HepG2 (cell line): Measurements from ENCODE around the gene ATN1. TPM values are rescaled to one million over a fixed set of nuclear protein-coding genes. Genes with fewer than 3 reads are reported as not detected.
A peak's percentile ranks its signal among the peaks of the same experiment; 100 is the strongest.

Experiments used
- AGO2 ChIP-seq: fragments of 200-400 bp; formaldehyde crosslinking; optimal IDR thresholded peaks from 2 replicates; pipeline ENCODE3; 2017; ENCODE audit warnings: mild to moderate bottlenecking, low read depth, low read length, moderate library complexity
- ATAD3A ChIP-seq: sonication (generic); formaldehyde crosslinking; IDR thresholded peaks from 2 replicates; pipeline ENCODE4 v1.4.0; 2020; ENCODE audit warnings: missing genetic modification reagents
- CBX2 ChIP-seq, 2 experiments: fragments of 200-600 bp in 1 of 2; sonication (generic); formaldehyde crosslinking in 1 of 2; IDR thresholded peaks; 2 replicates each; pipeline versions ENCODE4 v1.7.0 to v1.8.1; 2018 to 2022; ENCODE audit warnings: low read depth in 2 of 2, low read length in 1 of 2, mild to moderate bottlenecking in 1 of 2, missing genetic modification reagents in 1 of 2
- FOXK2 ChIP-seq: fragments of 450-650 bp; IDR thresholded peaks from 2 replicates; pipeline ENCODE4 v1.6.1; 2016
- HDAC2 ChIP-seq: sonication (generic); formaldehyde crosslinking; IDR thresholded peaks from 2 replicates; pipeline ENCODE4 v1.4.0; 2020; ENCODE audit warnings: missing genetic modification reagents
- HIVEP1 ChIP-seq: sonication (generic); formaldehyde crosslinking; IDR thresholded peaks from 2 replicates; pipeline ENCODE4 v1.4.0; 2020; ENCODE audit warnings: mild to moderate bottlenecking, missing genetic modification reagents
- HNF1A ChIP-seq, 2 experiments: sonication (generic) in 1 of 2; formaldehyde crosslinking in 1 of 2; IDR thresholded peaks; 2 replicates each; pipeline versions ENCODE4 v1.4.0 to v1.6.1; 2016 to 2020; ENCODE audit warnings: borderline replicate concordance in 1 of 2, low read depth in 1 of 2, mild to moderate bottlenecking in 1 of 2, missing genetic modification reagents in 1 of 2
- KAT8 ChIP-seq: IDR thresholded peaks from 2 replicates; pipeline ENCODE4 v1.6.1; 2016; ENCODE audit warnings: missing genetic modification reagents, missing compliant biosample characterization
- KLF16 ChIP-seq, 2 experiments: sonication (generic) in 1 of 2; formaldehyde crosslinking in 1 of 2; IDR thresholded peaks; 2 replicates each; pipeline versions ENCODE4 v1.6.1 to v1.8.0; 2016 to 2023; ENCODE audit warnings: missing genetic modification reagents in 2 of 2, missing compliant biosample characterization in 1 of 2
- MAFK ChIP-seq, 2 experiments: IDR thresholded peaks in 1 of 2; conservative IDR thresholded peaks in 1 of 2; 2 replicates each; pipeline ENCODE4 v1.6.1; 2011; ENCODE audit warnings: improper control_type of control experiment in 2 of 2, low read length in 2 of 2
- MYC ChIP-seq: sonication (generic); formaldehyde crosslinking; IDR thresholded peaks from 2 replicates; pipeline ENCODE4 v1.9.0; 2021; ENCODE audit warnings: missing genetic modification reagents, borderline replicate concordance
- NONO ChIP-seq, 2 experiments: fragments of 450-650 bp in 1 of 2; sonication (generic) in 1 of 2; formaldehyde crosslinking in 1 of 2; IDR thresholded peaks in 1 of 2; conservative IDR thresholded peaks in 1 of 2; 2 replicates each; pipeline versions ENCODE4 v1.6.1 to v1.8.0; 2017 to 2022; ENCODE audit warnings: mild to moderate bottlenecking in 1 of 2, missing genetic modification reagents in 1 of 2, moderate library complexity in 1 of 2
- NR2F1 ChIP-seq, 2 experiments: fragments of 450-650 bp in 1 of 2; formaldehyde crosslinking in 1 of 2; IDR thresholded peaks; 2 replicates each; pipeline versions ENCODE4 v1.5.0 to v1.6.1; 2016 to 2020; ENCODE audit warnings: mild to moderate bottlenecking in 1 of 2, missing compliant biosample characterization in 1 of 2, missing genetic modification reagents in 1 of 2, moderate library complexity in 1 of 2
- PHF5A ChIP-seq: IDR thresholded peaks from one replicate; pipeline ENCODE4 v1.6.1; 2018; ENCODE audit warnings: low read depth, missing genetic modification reagents; ENCODE audit not compliant: unreplicated experiment
- RELA ChIP-seq: sonication (generic); formaldehyde crosslinking; IDR thresholded peaks from 2 replicates; pipeline ENCODE4 v1.4.0; 2020; ENCODE audit warnings: missing genetic modification reagents
- SIX4 ChIP-seq: sonication (generic); formaldehyde crosslinking; IDR thresholded peaks from 2 replicates; pipeline ENCODE4 v1.4.0; 2020; ENCODE audit warnings: missing genetic modification reagents
- SP2 ChIP-seq: sonication (generic); formaldehyde crosslinking; IDR thresholded peaks from 2 replicates; pipeline ENCODE4 v1.5.1; 2020; ENCODE audit warnings: mild to moderate bottlenecking, missing genetic modification reagents
- TBL1XR1 ChIP-seq: fragments of 150-350 bp; IDR thresholded peaks from 2 replicates; pipeline ENCODE4 v1.6.1; 2014; ENCODE audit warnings: borderline replicate concordance, low read length; ENCODE audit not compliant: partially characterized antibody
- ZBTB37 ChIP-seq: sonication (generic); formaldehyde crosslinking; IDR thresholded peaks from 2 replicates; pipeline ENCODE4 v1.4.0; 2020; ENCODE audit warnings: mild to moderate bottlenecking, missing genetic modification reagents
- ZNF331 ChIP-seq: sonication (generic); formaldehyde crosslinking; IDR thresholded peaks from 2 replicates; pipeline ENCODE4 v1.4.0; 2020; ENCODE audit warnings: missing genetic modification reagents
- ZNF441 ChIP-seq: sonication (generic); formaldehyde crosslinking; IDR thresholded peaks from 2 replicates; pipeline ENCODE4 v1.7.0; 2021; ENCODE audit warnings: missing genetic modification reagents, borderline replicate concordance
- ZNF652 ChIP-seq: IDR thresholded peaks from 2 replicates; pipeline ENCODE4 v1.6.1; 2016; ENCODE audit warnings: low read depth, borderline replicate concordance
- ZNF784 ChIP-seq: sonication (generic); formaldehyde crosslinking; IDR thresholded peaks from 2 replicates; pipeline ENCODE4 v1.5.1; 2020; ENCODE audit warnings: missing genetic modification reagents, mild to moderate bottlenecking, borderline replicate concordance
- polyA plus RNA-seq, 8 experiments: library from polyadenylated mRNA; depleted of rRNA in 3 of 8; stranded (reverse) in 7 of 8; unstranded in 1 of 8; fragments of >200 nt; fragmentation: Illumina TruSeq in 4 of 8; extraction: Trizol in 4 of 8; gene quantifications; 2 replicates each; pipeline versions ENCODE4 v1.2.1 to v1.2.3, GENCODE V29; 2011 to 2016; ENCODE audit warnings: low read depth in 4 of 8, missing spikeins in 1 of 8, mixed read lengths in 1 of 8; ENCODE audit not compliant: insufficient read depth in 1 of 8
- total RNA-seq, 5 experiments: library from RNA; depleted of rRNA; stranded (reverse); fragments of >200 nt; fragmentation: Illumina TruSeq; extraction: Trizol; gene quantifications; 2 replicates each; pipeline ENCODE4 v1.2.3, GENCODE V29; 2016; ENCODE audit warnings: low read depth in 1 of 5

Gene ATN1
- total and polyA plus RNA-seq, 2 of the 13 experiments (the other 11 are each of a cell fraction or from before 2014, with no cell fraction given), result 2.1 to 8.6 TPM

GRCh38 chr12:6943722-6944380 lies 16.1 kb downstream of the ATN1 start, which contains the start of the genes C12orf57 and RNU7-1 (continued):
- TF ChIP-seq SP2 (CRISPR knock-in tag) (no peak), NR2F1 (CRISPR knock-in tag; IDR thresholded peaks at IDR 0.05) (peak in 1 of 2 experiments; percentile 66; a peak in 2 of 4 replicates), PHF5A (CRISPR knock-in tag) (peak; percentile 93), FOXK2 (0 out of 2 replicates have a peak, but pooled peaks have one; percentile 40), HDAC2 (CRISPR knock-in tag) (peak; percentile 79; the same call in 1 of the 2 replicates), ZBTB37 (CRISPR knock-in tag) (0 out of 2 replicates have a peak, but pooled peaks have one; percentile 49), ZNF441 (no peak), KLF16 (CRISPR knock-in tag; IDR thresholded peaks at IDR 0.05) (peak; percentile 70 to 99; a peak in 3 of 4 replicates), MYC (CRISPR knock-in tag) (no peak), NONO (IDR thresholded peaks at IDR 0.05) (peak; percentile 60; the same call in 1 of the 2 replicates), NONO (CRISPR knock-in tag; conservative IDR thresholded peaks at IDR 0.05) (peak; percentile 98), SIX4 (CRISPR knock-in tag) (peak; percentile 64; the same call in 1 of the 2 replicates), CBX2 (IDR thresholded peaks at IDR 0.05; ENCODE audit: low read depth, low read length) (no peak), CBX2 (CRISPR knock-in tag; IDR thresholded peaks at IDR 0.05; ENCODE audit: low read depth) (no peak), ZNF331 (CRISPR knock-in tag) (peak; percentile 85), HNF1A (IDR thresholded peaks at IDR 0.05; ENCODE audit: low read depth) (peak; percentile 65), HNF1A (CRISPR knock-in tag; IDR thresholded peaks at IDR 0.05; ENCODE audit: borderline replicate concordance) (peak; percentile 69; the same call in 1 of the 2 replicates), TBL1XR1 (peak; percentile 39), ATAD3A (CRISPR knock-in tag) (no peak), AGO2 (peak; percentile 87), ZNF652 (CRISPR knock-in tag) (no peak), KAT8 (CRISPR knock-in tag) (peak; percentile 94), HIVEP1 (CRISPR knock-in tag) (no peak; the same call in 1 of the 2 replicates), ZNF784 (CRISPR knock-in tag) (no peak; the same call in 1 of the 2 replicates), MAFK (conservative IDR thresholded peaks at IDR 0.05 in 1 of 2, IDR thresholded peaks at IDR 0.05 in 1 of 2; ENCODE audit: low read length in 2 of 2) (peak; percentile 49 to 52; a peak in 2 of 4 replicates), RELA (CRISPR knock-in tag) (no peak)
